Breast epithelium (tissue), 3 donors: ENCODE results near the gene RPL10.

ENCODE experiments used
- POLR2A ChIP-seq: fragments of 450-650 bp; IDR thresholded peaks from one replicate; pipeline ENCODE4 v1.6.1; 2016; ENCODE audit warnings: antibody characterized with exemption, mild to moderate bottlenecking, moderate library complexity
- POLR2AphosphoS5 ChIP-seq, 3 donors: sonication (generic); formaldehyde crosslinking; IDR thresholded peaks; one replicate each; pipeline ENCODE4 v1.6.1; 2017; ENCODE audit warnings: antibody characterized with exemption in 3 of 3
- TF ChIP-seq, protein P1 (sequence below), 3 donors: fragments of 450-650 bp; IDR thresholded peaks; one replicate each; pipeline ENCODE4 v1.5.1; 2016 to 2017; ENCODE audit warnings: antibody characterized with exemption in 3 of 3, mild to moderate bottlenecking in 3 of 3, moderate library complexity in 3 of 3

- TF ChIP-seq POLR2AphosphoS5 (IDR thresholded peaks at IDR 0.05) (no peak), POLR2A (no peak)
- TF ChIP-seq, protein P1, sequence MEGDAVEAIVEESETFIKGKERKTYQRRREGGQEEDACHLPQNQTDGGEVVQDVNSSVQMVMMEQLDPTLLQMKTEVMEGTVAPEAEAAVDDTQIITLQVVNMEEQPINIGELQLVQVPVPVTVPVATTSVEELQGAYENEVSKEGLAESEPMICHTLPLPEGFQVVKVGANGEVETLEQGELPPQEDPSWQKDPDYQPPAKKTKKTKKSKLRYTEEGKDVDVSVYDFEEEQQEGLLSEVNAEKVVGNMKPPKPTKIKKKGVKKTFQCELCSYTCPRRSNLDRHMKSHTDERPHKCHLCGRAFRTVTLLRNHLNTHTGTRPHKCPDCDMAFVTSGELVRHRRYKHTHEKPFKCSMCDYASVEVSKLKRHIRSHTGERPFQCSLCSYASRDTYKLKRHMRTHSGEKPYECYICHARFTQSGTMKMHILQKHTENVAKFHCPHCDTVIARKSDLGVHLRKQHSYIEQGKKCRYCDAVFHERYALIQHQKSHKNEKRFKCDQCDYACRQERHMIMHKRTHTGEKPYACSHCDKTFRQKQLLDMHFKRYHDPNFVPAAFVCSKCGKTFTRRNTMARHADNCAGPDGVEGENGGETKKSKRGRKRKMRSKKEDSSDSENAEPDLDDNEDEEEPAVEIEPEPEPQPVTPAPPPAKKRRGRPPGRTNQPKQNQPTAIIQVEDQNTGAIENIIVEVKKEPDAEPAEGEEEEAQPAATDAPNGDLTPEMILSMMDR (IDR thresholded peaks at IDR 0.05), result no peak
Measured at GRCh38 chrX:154430916-154431315, 32.7 kb downstream of the RPL10 start.
